Breast epithelium (tissue), 3 donors: ENCODE data around the gene NECTIN1.

Experiments used
- POLR2A ChIP-seq: fragments of 450-650 bp; IDR thresholded peaks from one replicate; pipeline ENCODE4 v1.6.1; 2016; ENCODE audit warnings: antibody characterized with exemption, mild to moderate bottlenecking, moderate library complexity
- POLR2AphosphoS5 ChIP-seq, 3 donors: sonication (generic); formaldehyde crosslinking; IDR thresholded peaks; one replicate each; pipeline ENCODE4 v1.6.1; 2017; ENCODE audit warnings: antibody characterized with exemption in 3 of 3
- TF ChIP-seq, protein P1 (sequence below), 3 donors: fragments of 450-650 bp; IDR thresholded peaks; one replicate each; pipeline ENCODE4 v1.5.1; 2016 to 2017; ENCODE audit warnings: antibody characterized with exemption in 3 of 3, mild to moderate bottlenecking in 3 of 3, moderate library complexity in 3 of 3

GRCh38 chr11:119729581-119729927 lies 554 bp upstream of the NECTIN1 start:
- TF ChIP-seq, protein P1, sequence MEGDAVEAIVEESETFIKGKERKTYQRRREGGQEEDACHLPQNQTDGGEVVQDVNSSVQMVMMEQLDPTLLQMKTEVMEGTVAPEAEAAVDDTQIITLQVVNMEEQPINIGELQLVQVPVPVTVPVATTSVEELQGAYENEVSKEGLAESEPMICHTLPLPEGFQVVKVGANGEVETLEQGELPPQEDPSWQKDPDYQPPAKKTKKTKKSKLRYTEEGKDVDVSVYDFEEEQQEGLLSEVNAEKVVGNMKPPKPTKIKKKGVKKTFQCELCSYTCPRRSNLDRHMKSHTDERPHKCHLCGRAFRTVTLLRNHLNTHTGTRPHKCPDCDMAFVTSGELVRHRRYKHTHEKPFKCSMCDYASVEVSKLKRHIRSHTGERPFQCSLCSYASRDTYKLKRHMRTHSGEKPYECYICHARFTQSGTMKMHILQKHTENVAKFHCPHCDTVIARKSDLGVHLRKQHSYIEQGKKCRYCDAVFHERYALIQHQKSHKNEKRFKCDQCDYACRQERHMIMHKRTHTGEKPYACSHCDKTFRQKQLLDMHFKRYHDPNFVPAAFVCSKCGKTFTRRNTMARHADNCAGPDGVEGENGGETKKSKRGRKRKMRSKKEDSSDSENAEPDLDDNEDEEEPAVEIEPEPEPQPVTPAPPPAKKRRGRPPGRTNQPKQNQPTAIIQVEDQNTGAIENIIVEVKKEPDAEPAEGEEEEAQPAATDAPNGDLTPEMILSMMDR (IDR thresholded peaks at IDR 0.05), result no peak
- TF ChIP-seq POLR2AphosphoS5 (IDR thresholded peaks at IDR 0.05), result no peak
- TF ChIP-seq POLR2A, result no peak
